Retinal pigment epithelial cell (primary cell): ENCODE data around the gene DPH6.
"Not testable (repeated sequence)": the region's sequence is repeated elsewhere in the genome, so short reads cannot be mapped to it uniquely, and the experiment has no call there.

Experiments
- DNase-seq: peaks from one replicate; pipeline ENCODE4 v3.0.0-alpha.2; 2010; ENCODE audit warnings: low read depth
- H3K4me3 ChIP-seq: 2 replicates; pipeline ENCODE4 v1.5.1; 2011; ENCODE audit warnings: mild to moderate bottlenecking, low read length, control low read depth, moderate library complexity
- CTCF ChIP-seq: conservative IDR thresholded peaks from 2 replicates; pipeline ENCODE4 v1.5.1; 2011; ENCODE audit warnings: low read depth, low read length, control low read depth, inconsistent platforms

Gene DPH6

GRCh38 chr15:35351059-35351458, 194.9 kb downstream of the DPH6 start:
- no peak for DNase-seq
- TF ChIP-seq CTCF: no peak
- no peak overlapping the region for H3K4me3 ChIP-seq

GRCh38 chr15:35349916-35350315, 196.0 kb downstream of the DPH6 start:
- H3K4me3 ChIP-seq: no peak overlapping the region
- no peak for DNase-seq
- TF ChIP-seq CTCF: no peak

GRCh38 chr15:35330916-35331315, 215.0 kb downstream of the DPH6 start:
- no peak for TF ChIP-seq CTCF
- no peak for DNase-seq
- H3K4me3 ChIP-seq: no peak overlapping the region

GRCh38 chr15:35330048-35330695, 215.8 kb downstream of the DPH6 start:
- no peak overlapping the region for H3K4me3 ChIP-seq
- DNase-seq: no peak
- no peak for TF ChIP-seq CTCF

GRCh38 chr15:35329521-35329961, 216.4 kb downstream of the DPH6 start:
- TF ChIP-seq CTCF: no peak
- no peak overlapping the region for H3K4me3 ChIP-seq
- DNase-seq: no peak

- H3K4me3 ChIP-seq, DNase-seq: not testable (repeated sequence)
Measured at GRCh38 chr15:35328836-35329235, 217.1 kb downstream of the DPH6 start.

- DNase-seq: no peak
- TF ChIP-seq CTCF: no peak
- no peak overlapping the region for H3K4me3 ChIP-seq
Measured at GRCh38 chr15:35327789-35328188, 218.2 kb downstream of the DPH6 start.
